GM18526 (cell line): ENCODE measurements around the gene KCNIP3.

Source experiments
- POLR2A ChIP-seq: IDR thresholded peaks from 3 replicates; pipeline ENCODE4 v1.6.1; 2011; ENCODE audit not compliant: insufficient read length; ENCODE audit errors: extremely low read depth

Gene KCNIP3

DNA sequence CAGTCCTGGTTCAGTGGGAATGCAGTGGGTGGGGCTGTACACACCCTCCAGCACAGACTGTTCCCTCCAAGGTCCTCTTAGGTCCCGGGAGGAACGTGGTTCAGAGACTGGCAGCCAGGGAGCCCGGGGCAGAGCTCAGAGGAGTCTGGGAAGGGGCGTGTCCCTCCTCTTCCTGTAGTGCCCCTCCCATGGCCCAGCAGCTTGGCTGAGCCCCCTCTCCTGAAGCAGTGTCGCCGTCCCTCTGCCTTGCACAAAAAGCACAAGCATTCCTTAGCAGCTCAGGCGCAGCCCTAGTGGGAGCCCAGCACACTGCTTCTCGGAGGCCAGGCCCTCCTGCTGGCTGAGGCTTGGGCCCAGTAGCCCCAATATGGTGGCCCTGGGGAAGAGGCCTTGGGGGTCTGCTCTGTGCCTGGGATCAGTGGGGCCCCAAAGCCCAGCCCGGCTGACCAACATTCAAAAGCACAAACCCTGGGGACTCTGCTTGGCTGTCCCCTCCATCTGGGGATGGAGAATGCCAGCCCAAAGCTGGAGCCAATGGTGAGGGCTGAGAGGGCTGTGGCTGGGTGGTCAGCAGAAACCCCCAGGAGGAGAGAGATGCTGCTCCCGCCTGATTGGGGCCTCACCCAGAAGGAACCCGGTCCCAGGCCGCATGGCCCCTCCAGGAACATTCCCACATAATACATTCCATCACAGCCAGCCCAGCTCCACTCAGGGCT is 87.9 kb downstream of the KCNIP3 start:
- TF ChIP-seq POLR2A, result no peak

GRCh38 chr2:95385570-95385984 is 88.4 kb downstream of the KCNIP3 start:
- no peak for TF ChIP-seq POLR2A

DNA sequence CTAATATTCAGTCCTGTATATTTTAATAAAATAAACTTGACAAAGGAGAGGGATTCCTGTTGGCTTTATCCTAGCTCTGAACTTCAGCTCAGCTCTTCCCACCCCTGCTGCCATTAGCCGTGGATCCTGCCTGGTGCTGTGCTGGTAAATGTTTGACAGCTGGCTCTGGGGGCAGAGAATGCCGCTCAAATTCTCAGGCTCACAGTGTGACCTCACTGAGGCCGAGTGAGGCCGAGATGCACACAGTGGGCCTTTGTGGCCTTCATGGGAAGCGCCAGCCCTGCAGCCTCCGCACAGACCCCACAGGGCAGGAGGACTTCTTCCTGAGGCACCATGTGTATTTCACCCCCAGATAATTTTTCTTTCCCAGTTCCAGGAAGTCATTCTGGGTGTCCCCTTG is 88.9 kb downstream of the KCNIP3 start:
- TF ChIP-seq POLR2A, result no peak

- TF ChIP-seq POLR2A, result no peak
Measured at GRCh38 chr2:95387358-95387757, 90.2 kb downstream of the KCNIP3 start.

DNA sequence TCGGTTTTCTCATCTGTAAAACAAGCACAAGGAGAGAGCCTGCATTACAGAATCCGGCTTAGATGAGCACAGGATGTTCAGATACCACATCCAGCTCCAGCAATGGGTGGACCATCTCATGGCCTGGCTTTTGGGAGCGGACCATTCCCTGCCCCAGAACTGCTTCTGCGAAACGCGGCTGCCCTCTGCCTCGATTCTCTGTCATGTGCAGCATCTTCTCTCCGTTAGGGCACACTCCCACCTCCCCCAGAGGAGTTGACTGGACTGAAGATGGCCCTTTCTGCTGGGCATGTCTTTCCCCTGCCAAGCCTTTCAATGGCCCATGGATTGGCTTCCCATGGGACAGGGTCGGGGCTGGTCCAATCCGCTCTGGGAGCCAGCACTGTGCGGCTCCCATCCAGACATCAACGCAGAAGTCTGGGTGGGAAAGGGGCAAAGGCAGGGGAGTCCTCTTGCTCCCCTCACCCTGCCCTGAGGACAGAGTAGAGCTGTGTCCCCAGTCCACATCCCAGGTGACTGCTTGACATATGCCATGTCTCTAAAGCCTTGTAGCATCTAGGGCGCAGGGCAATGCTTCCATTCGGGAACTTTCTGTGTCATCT is 91.0 kb downstream of the KCNIP3 start:
- TF ChIP-seq POLR2A, result no peak

- TF ChIP-seq POLR2A, result no peak
Measured at GRCh38 chr2:95388856-95389244, 91.7 kb downstream of the KCNIP3 start.

GRCh38 chr2:95389245-95390119 is 92.3 kb downstream of the KCNIP3 start:
- no peak for TF ChIP-seq POLR2A

DNA sequence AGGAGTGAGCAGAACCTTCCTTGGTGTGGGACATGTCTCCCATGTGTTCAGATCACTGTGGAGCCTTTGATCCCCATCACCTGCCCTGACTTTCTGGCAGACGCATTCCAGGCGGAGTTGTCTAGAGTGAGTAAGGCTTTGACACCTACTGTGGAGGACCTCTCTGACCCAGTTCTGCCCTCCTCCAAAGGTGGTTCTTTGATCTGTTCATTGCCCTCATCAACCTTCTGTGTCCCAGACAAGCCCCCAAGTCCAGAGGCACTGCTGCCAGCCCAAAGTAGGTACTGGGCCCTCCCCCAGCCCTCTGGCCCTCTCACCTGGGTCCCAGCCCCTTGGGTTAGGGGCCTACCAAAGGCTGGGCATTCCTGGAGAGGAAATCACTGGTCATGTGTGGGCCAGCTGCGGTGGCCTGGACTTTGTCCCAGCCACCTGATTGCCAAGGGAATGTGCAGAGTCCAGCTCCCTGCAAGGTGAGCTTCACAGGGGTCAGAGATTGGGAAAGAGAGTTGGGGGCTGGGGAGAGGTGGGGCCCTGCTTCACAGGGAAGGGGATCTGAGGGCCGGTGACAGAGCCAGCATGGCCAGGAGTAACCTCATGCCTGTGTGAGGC is 93.2 kb downstream of the KCNIP3 start:
- no peak for TF ChIP-seq POLR2A

DNA sequence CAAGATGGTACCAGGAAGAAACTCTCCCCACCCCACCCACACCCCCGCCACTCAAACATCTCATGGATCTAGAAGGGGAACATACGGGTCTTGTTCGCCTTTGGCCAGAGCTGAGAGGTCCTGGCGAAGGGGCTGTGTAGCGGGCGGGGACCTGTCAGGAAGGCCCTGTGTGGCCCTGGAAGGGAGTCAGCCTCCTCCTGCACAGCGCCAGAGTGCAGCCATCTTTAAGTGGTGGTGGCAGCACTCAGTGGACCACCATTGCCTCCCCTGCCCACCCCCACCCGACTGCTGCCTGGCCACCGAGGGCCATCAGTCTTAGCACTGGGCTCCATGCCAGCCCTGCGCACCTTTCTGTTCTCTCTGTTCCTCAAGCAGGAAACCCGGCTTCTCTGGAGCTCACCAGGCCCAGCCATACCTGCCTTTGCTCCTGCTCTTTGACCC is 93.8 kb downstream of the KCNIP3 start:
- no peak for TF ChIP-seq POLR2A

DNA sequence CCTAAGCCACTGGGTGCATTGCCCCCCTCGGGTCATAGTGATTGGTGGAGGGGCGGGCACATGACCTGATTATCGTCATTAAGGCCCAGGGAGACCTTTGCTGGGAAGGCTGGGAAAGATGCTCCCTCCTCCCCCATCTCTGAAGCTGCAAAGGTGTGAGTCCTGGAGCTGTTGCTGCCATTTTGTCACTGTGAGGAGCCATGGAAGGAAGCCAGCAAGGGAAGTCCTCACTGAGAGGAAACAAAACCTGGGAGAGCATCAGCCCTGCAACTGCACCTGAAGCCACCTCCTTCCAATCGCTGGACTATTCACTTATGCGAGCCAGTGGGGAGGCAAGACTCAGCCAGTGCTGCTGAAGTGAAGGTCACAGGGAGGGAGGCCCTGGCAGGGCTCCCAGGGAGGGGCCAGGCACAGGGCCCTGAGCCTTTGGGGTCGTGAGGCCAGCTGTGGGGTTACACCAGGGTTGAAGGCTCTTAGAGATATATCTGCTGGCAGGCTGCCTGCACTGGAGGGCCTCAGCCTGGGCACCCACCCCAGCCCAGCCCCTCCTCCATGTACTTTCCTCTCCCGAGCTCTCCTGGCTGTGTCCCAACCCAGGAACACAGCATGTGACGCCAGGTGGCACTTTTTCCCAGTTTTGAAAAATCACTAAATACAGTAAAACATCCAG is 94.6 kb downstream of the KCNIP3 start:
- no peak for TF ChIP-seq POLR2A

- no peak for TF ChIP-seq POLR2A
Measured at GRCh38 chr2:95392320-95392719, 95.2 kb downstream of the KCNIP3 start.

GRCh38 chr2:95392730-95393455 is 95.7 kb downstream of the KCNIP3 start:
- no peak for TF ChIP-seq POLR2A

- no peak for TF ChIP-seq POLR2A
Measured at GRCh38 chr2:95393901-95394300, 96.8 kb downstream of the KCNIP3 start.

DNA sequence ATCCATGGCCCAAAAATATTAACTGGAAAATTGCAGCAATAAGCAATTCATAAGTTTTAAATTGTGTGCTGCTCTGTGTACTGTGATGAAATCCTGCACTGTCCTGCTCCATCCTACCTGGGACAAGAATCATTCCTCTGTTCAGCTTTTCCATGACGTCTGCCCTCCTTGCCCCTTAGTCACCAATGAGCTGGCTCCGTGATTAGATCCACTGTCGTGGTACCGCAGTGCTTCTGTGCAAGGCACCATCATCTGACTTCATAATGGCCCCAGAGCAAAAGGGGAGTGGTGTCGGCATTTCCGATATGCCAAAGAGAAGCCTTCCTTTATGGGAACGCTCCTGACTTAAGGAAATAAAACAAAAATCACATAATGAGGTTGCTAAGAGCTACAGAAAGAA is 101.9 kb downstream of the KCNIP3 start:
- no peak for TF ChIP-seq POLR2A

DNA sequence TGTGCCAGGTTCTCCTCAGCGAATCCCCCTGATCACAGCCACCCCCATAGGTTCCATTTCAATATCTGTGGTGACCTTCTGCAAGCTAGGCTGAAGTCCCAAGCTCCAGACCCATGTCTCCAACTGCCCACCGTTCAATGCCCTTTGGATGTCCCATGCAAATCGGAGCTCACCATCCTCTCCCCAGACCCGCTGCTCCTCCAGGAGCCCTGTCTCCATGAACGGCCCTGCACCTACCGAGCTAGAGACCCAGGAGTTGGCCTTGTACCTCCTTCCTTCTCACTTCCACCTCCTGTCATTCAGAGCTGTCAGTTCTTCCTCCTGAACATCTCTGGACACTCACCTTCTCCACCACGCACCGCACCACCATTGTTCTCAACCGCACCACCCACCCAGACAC is 104.3 kb downstream of the KCNIP3 start:
- no peak for TF ChIP-seq POLR2A
